ENCODE data around the gene CNTNAP2.

Gene CNTNAP2

DNA sequence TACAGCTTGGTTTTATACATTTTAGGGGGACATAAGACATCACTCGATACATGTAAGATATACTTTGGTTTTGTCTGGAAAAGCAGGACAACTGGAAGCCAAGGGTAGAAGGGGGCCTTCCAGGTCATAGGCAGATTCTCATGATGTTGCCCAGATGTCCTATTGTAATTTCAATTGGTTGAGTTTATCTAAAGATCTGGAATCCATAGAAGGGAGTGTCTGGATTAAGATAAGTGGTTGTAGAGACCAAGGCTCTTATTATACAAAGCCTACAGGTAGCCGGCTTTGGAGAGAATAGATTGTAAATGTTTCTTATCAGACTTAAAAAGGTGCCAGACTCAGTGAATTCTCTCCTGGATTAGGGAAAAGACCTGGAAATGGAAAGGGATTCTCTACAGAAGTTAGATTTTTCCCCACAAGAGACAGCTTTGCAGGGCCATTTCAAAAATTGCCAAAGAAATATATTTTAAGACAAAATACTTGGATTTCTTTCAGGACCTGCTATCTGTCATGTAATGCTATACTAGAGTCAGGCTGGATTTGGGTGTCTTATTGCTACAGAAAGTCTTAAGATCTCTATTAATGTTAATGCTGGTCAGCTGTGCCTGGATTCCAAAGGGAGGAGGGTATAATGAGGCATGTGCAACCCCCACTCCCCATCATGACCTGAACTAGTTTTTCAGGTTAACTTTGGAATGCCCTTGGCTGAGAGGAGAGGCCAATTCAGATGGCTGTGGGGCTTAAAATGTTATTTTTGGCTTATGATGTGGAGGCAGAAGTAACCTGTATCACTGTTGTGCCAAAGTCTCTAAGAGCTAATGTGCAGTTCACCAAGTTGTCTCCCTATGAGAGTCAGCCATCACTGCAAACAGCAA, 1962.8 kb downstream of the CNTNAP2 start:
- Histone ChIP-seq H2AFZ (ENCODE audit: low read depth, low read length) (no peak overlapping the region), H3K27ac (ENCODE audit: low read length) (no peak overlapping the region), H3K4me3 (ENCODE audit: low read depth in 1 of 2, low read length in 2 of 2) (no peak overlapping the region), H3K9me3 (ENCODE audit: insufficient read depth, low read length, severe bottlenecking) (no peaks in the 10 kb centered on the region), H4K20me1 (ENCODE audit: insufficient read depth, low read length) (no peaks in the 10 kb centered on the region), H3K4me2 (ENCODE audit: insufficient read depth, low read length) (no peak overlapping the region), H3K4me1 (ENCODE audit: insufficient read depth, low read length) (no peaks in the 10 kb centered on the region), H3K27me3 (ENCODE audit: insufficient read depth, low read length, poor library complexity) (no peaks in the 10 kb centered on the region), H3K9ac (ENCODE audit: low read depth, low read length) (no peak overlapping the region), H3K36me3 (ENCODE audit: insufficient read depth, low read length) (no peaks in the 10 kb centered on the region), H3K79me2 (ENCODE audit: insufficient read depth, low read length) (no peaks in the 10 kb centered on the region)
- ATAC-seq (ENCODE audit: insufficient read depth, low read depth) (no peak), DNase-seq (no peak)
- TF ChIP-seq EZH2 (IDR thresholded peaks at IDR 0.05; ENCODE audit: borderline replicate concordance, low read depth, low read length, severe bottlenecking) = no peak
- TF ChIP-seq, protein P1, sequence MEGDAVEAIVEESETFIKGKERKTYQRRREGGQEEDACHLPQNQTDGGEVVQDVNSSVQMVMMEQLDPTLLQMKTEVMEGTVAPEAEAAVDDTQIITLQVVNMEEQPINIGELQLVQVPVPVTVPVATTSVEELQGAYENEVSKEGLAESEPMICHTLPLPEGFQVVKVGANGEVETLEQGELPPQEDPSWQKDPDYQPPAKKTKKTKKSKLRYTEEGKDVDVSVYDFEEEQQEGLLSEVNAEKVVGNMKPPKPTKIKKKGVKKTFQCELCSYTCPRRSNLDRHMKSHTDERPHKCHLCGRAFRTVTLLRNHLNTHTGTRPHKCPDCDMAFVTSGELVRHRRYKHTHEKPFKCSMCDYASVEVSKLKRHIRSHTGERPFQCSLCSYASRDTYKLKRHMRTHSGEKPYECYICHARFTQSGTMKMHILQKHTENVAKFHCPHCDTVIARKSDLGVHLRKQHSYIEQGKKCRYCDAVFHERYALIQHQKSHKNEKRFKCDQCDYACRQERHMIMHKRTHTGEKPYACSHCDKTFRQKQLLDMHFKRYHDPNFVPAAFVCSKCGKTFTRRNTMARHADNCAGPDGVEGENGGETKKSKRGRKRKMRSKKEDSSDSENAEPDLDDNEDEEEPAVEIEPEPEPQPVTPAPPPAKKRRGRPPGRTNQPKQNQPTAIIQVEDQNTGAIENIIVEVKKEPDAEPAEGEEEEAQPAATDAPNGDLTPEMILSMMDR (IDR thresholded peaks at IDR 0.05; ENCODE audit: borderline replicate concordance, extremely low read depth, low read length, poor library complexity, severe bottlenecking) = no peak

- no peak for TF ChIP-seq EZH2 (IDR thresholded peaks at IDR 0.05; ENCODE audit: borderline replicate concordance, low read depth, low read length, severe bottlenecking)
- TF ChIP-seq, protein P1 (IDR thresholded peaks at IDR 0.05; ENCODE audit: borderline replicate concordance, extremely low read depth, low read length, poor library complexity, severe bottlenecking) = no peak
- H3K4me3 ChIP-seq (ENCODE audit: low read depth in 1 of 2, low read length in 2 of 2) = no peak overlapping the region
- H3K36me3 ChIP-seq (ENCODE audit: insufficient read depth, low read length) = no peaks in the 10 kb centered on the region
- H3K9me3 ChIP-seq (ENCODE audit: insufficient read depth, low read length, severe bottlenecking) = no peaks in the 10 kb centered on the region
- no peaks in the 10 kb centered on the region for H3K27me3 ChIP-seq (ENCODE audit: insufficient read depth, low read length, poor library complexity)
- H3K4me1 ChIP-seq (ENCODE audit: insufficient read depth, low read length) = no peaks in the 10 kb centered on the region
- H3K27ac ChIP-seq (ENCODE audit: low read length) = no peak overlapping the region
- no peak for ATAC-seq (ENCODE audit: insufficient read depth, low read depth)
- H3K9ac ChIP-seq (ENCODE audit: low read depth, low read length) = no peak overlapping the region
- H3K79me2 ChIP-seq (ENCODE audit: insufficient read depth, low read length) = no peaks in the 10 kb centered on the region
- no peak for DNase-seq
- no peak overlapping the region for H2AFZ ChIP-seq (ENCODE audit: low read depth, low read length)
- no peak overlapping the region for H3K4me2 ChIP-seq (ENCODE audit: insufficient read depth, low read length)
- H4K20me1 ChIP-seq (ENCODE audit: insufficient read depth, low read length) = no peaks in the 10 kb centered on the region
These were observed 1966.8 kb downstream of the CNTNAP2 start for GRCh38 chr7:148083448-148083847.

GRCh38 chr7:148084138-148084537, 1967.5 kb downstream of the CNTNAP2 start:
- peak; percentile 47 for DNase-seq
- peak; percentile 66 for ATAC-seq (ENCODE audit: insufficient read depth, low read depth)

More at GRCh38 chr7:148084138-148084537, 1967.5 kb downstream of the CNTNAP2 start:
- Histone ChIP-seq H3K9ac (ENCODE audit: low read depth, low read length) (no peak overlapping the region), H3K9me3 (ENCODE audit: insufficient read depth, low read length, severe bottlenecking) (no peaks in the 10 kb centered on the region), H3K4me3 (ENCODE audit: low read depth in 1 of 2, low read length in 2 of 2) (no peak overlapping the region), H3K27ac (ENCODE audit: low read length) (no peak overlapping the region), H3K4me2 (ENCODE audit: insufficient read depth, low read length) (no peak overlapping the region), H2AFZ (ENCODE audit: low read depth, low read length) (no peak overlapping the region), H3K79me2 (ENCODE audit: insufficient read depth, low read length) (no peaks in the 10 kb centered on the region), H3K27me3 (ENCODE audit: insufficient read depth, low read length, poor library complexity) (no peaks in the 10 kb centered on the region), H4K20me1 (ENCODE audit: insufficient read depth, low read length) (no peaks in the 10 kb centered on the region), H3K36me3 (ENCODE audit: insufficient read depth, low read length) (no peaks in the 10 kb centered on the region), H3K4me1 (ENCODE audit: insufficient read depth, low read length) (no peaks in the 10 kb centered on the region)
- TF ChIP-seq EZH2 (IDR thresholded peaks at IDR 0.05; ENCODE audit: borderline replicate concordance, low read depth, low read length, severe bottlenecking) = no peak
- TF ChIP-seq, protein P1 (IDR thresholded peaks at IDR 0.05; ENCODE audit: borderline replicate concordance, extremely low read depth, low read length, poor library complexity, severe bottlenecking) = peak; percentile 69
